ENCODE data around the gene RFC2. TPM values are rescaled to one million over a fixed set of nuclear protein-coding genes. Genes with fewer than 3 reads are reported as not detected.

Gene RFC2
- polyA plus RNA-seq (2012; ENCODE audit: insufficient read depth, insufficient read length), result 119 TPM

GRCh38 chr7:74254129-74254857 is at the start of gene RFC2:
Gene RFC2, minus strand, starts transcription at chr7:74254399. Its CDS starts 16 bp downstream, at chr7:74254383.
- peak; percentile 87 for DNase-seq (ENCODE audit: low read depth, low spot score)
- H3K4me3 ChIP-seq (ENCODE audit: low read length), result peak within 1 kb of the TSS; percentile 97

DNA sequence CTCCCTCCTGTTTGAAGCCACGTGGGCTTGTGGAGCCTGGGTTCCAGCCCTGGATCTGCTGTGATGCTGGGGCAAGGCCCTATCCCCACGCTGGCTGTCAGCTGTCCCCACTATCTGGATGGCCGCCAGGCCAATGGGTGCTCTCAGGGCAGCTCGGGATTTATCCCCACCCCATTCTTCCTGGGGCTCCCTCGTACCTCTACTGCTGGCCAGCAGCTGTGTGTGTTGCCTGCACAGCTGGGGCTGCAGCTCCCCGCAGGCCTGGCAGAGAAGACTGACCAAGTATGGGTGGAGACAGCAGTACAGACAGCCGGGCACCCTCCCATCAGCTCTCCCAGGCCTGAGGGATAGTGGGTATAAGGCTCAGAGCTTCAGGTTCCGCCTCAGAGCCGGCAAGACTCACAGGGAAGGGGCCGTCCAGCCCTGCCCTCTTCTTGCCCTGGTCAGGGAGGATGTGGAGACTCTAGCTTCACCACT is 48.6 kb upstream of the RFC2 start:
- H3K4me3 ChIP-seq (ENCODE audit: low read length), result no peak overlapping the region
- DNase-seq (ENCODE audit: low read depth, low spot score), result no peak

GRCh38 chr7:74300926-74301325 is 46.7 kb upstream of the RFC2 start:
- no peak overlapping the region for H3K4me3 ChIP-seq (ENCODE audit: low read length)
- no peak for DNase-seq (ENCODE audit: low read depth, low spot score)

GRCh38 chr7:74299401-74299800 is 45.2 kb upstream of the RFC2 start:
- H3K4me3 ChIP-seq (ENCODE audit: low read length), result no peak overlapping the region
- DNase-seq (ENCODE audit: low read depth, low spot score), result no peak

GRCh38 chr7:74297516-74298233 is 43.5 kb upstream of the RFC2 start:
- H3K4me3 ChIP-seq (ENCODE audit: low read length), result no peak overlapping the region
- no peak for DNase-seq (ENCODE audit: low read depth, low spot score)

- DNase-seq (ENCODE audit: low read depth, low spot score), result no peak
- H3K4me3 ChIP-seq (ENCODE audit: low read length), result no peak overlapping the region
These were observed 40.2 kb upstream of the RFC2 start for GRCh38 chr7:74294191-74294998.

GRCh38 chr7:74293577-74293908 is 39.3 kb upstream of the RFC2 start:
- no peak overlapping the region for H3K4me3 ChIP-seq (ENCODE audit: low read length)

GRCh38 chr7:74292757-74293576 is 38.8 kb upstream of the RFC2 start:
- no peak for DNase-seq (ENCODE audit: low read depth, low spot score)
- H3K4me3 ChIP-seq (ENCODE audit: low read length), result no peak overlapping the region

More at GRCh38 chr7:74293577-74293908, 39.3 kb upstream of the RFC2 start:
- DNase-seq (ENCODE audit: low read depth, low spot score), result no peak

DNA sequence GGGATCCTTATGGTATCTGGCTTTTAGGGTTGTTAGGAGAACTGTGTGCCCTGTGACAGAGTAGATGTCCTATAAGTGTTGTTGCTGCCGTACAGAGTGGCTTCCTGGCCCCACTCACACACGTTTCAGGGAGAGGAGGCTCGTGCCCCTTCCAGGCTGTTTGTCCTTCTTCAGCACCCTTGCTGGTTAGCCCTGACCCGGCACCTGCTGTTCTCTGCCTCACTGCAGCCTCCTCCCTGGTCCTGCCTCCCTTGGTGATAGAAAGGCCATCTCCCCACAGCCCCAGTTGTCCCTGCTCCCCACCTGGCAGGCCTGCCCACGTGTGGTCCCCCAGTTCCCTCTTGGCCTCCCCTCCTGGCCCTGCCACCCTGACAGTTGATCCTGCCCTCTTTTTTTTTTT is 37.3 kb upstream of the RFC2 start:
- DNase-seq (ENCODE audit: low read depth, low spot score), result no peak
- H3K4me3 ChIP-seq (ENCODE audit: low read length), result no peak overlapping the region

- no peak overlapping the region for H3K4me3 ChIP-seq (ENCODE audit: low read length)
- DNase-seq (ENCODE audit: low read depth, low spot score), result no peak
These were observed 36.8 kb upstream of the RFC2 start for GRCh38 chr7:74290981-74291441.

DNA sequence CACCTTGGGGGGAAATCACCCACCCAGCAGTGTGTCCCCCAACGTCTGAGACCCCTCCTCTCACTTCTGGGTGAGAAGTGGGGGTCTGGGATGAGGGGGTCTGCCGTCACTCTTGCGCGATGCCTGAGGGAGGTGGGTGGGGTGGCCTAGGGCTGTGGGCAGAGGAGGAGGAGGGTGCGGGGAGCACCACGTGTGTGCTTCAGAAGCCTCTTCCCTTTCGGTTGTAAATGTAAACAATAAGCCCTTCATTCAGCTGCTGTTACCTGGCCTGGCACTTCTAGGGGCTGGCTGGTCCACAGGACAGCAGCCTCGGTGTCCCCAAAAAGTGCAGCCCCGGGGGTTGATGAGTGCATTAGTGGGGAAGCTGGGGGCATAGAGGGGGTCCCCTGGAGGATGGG is 36.4 kb upstream of the RFC2 start:
- no peak for DNase-seq (ENCODE audit: low read depth, low spot score)
- H3K4me3 ChIP-seq (ENCODE audit: low read length), result no peak overlapping the region

DNA sequence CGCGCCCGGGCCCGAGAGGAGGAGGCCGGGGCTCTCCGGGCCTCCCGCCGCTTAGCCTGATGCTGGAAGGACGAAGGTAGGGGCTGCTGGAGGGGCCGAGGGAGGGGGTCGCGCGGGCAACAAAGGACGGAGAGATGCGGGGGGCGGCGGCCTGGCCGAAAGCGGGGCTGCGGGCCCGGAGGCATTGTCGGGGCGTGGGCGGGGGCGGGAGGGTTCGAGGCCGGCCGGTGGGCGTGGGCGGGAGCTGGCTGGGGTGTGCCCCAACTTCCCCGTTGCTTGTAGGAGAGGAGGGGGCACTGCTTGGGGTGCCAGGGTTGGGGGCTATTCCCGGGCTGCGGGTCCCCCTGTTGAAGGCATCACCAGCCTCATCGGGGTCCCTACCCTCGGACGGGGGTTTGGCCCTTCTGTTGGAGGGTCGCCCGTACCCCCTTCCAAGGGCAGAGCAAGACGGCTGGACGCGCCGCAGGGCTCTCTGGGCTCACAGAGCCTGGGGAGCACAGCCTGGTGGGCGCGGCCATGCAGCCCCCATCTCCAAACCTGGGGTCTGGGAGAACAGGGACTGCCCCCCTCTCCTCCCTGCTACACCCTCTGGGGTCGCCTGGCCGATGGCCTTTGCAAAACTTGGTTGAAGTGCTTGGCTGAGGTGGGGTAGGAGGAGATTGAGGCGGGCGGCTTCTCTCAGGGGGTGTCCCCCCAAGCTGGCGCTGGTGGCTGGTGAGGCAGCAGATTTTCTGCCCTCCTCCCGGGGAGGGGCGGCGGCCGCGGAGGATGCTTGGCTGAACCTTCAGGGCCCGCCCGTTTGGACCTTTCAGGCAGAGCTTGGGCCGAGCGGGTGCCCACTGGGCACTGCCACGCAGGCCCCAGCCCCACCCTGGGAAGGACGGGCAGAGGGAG is 35.7 kb upstream of the RFC2 start:
- no peak for DNase-seq (ENCODE audit: low read depth, low spot score)
- peak overlapping the region; percentile 44 for H3K4me3 ChIP-seq (ENCODE audit: low read length)

DNA sequence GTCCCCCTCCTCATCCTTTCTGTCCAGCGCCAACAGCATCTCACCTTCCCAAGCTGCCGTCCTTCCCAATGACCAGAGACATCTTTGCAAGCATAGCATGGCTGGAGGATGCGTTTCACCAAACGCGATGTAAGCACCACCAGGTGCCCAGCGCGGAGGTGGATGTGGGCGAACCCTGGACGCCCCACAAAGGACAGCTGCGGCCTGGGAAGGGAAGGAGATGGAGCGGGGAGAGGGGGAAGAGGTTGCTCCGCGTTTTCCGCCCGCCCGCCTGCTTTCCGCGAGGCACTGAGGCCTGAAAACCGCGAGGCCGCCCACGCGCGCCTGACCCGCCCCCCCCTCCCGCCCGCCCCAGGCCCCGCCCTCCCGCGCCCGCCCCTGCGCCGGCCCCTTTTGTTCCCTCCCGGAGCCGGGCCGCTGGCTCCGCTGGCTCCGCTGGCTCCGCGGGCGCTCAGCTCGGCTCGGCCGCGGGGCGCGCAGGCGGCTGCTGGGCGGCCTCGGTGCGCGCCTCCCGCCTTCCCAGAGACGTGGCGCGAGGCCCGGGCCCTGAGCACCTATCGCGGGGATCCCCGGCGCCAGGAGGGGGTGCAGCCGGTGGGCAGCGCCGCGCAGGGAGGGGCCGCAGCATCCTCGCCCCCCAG is 34.9 kb upstream of the RFC2 start, which contains the start of gene CLIP2:
CLIP2 (plus strand) TSS at position 390 of the 641 bp plus-strand sequence. CDS start 28,140 bp downstream, outside the sequence.
- DNase-seq (ENCODE audit: low read depth, low spot score), result peak; percentile 35
- peak within 1 kb of the TSS; percentile 48 for H3K4me3 ChIP-seq (ENCODE audit: low read length)

GRCh38 chr7:74288034-74288881 is 34.1 kb upstream of the RFC2 start:
- no peak for DNase-seq (ENCODE audit: low read depth, low spot score)
- no peak overlapping the region for H3K4me3 ChIP-seq (ENCODE audit: low read length)

DNA sequence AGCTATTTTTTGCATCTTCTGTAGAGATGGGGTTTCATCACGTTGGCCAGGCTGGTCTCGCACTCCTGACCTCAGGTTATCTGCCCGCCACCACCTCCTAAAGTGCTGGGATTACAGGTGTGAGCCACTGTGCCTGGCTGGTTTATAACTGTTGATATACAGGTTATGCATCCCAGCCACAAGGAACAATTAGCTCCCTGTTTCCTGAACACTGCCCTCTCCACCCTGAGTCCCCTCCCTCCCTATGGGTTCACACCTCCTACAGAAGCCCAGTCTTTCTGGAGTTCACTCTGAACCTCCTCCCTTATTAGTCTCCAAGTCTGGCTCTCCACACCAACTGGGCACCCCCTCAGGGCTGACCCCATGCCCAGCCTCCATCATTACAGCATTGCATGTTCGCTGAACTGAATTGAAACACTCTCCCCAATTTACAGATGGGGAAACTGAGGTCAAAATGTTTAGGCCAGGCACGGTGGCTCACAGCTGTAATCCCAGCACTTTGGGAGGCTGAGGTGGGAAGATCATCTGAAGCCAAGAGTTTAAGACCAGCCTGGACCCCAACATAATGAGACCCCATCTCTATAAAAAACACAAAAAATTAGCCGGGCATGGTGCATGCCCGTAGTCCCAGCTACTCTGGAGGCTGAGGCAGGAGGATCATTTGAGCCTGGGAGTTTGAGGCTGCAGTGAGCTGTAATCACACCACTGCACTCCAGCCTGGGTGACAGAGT is 33.3 kb upstream of the RFC2 start:
- no peak for DNase-seq (ENCODE audit: low read depth, low spot score)
- H3K4me3 ChIP-seq (ENCODE audit: low read length), result no peak overlapping the region

GRCh38 chr7:74286131-74286530 is 31.9 kb upstream of the RFC2 start:
- no peak overlapping the region for H3K4me3 ChIP-seq (ENCODE audit: low read length)
- DNase-seq (ENCODE audit: low read depth, low spot score), result no peak
